GM18505 (cell line): ENCODE results near the gene ZNF276.

Experiments
- ATAC-seq: cut with Tn5 transposase; IDR thresholded peaks from one replicate; pipeline ENCODE4 v1.9.1; 2021; ENCODE audit not compliant: unreplicated experiment
- POLR2A ChIP-seq: IDR thresholded peaks from 4 replicates; pipeline ENCODE4 v1.6.1; 2011; ENCODE audit warnings: borderline replicate concordance; ENCODE audit not compliant: insufficient read depth, insufficient read length; ENCODE audit errors: extremely low read depth

Gene ZNF276

GRCh38 chr16:89729863-89730593 lies 8.7 kb downstream of the ZNF276 start:
- no peak for ATAC-seq
- TF ChIP-seq POLR2A = no peak

GRCh38 chr16:89730610-89731234 lies 9.4 kb downstream of the ZNF276 start:
- no peak for TF ChIP-seq POLR2A
- no peak for ATAC-seq

GRCh38 chr16:89732142-89732917 lies 11.0 kb downstream of the ZNF276 start:
- no peak for ATAC-seq
- no peak for TF ChIP-seq POLR2A

- peak; percentile 25 for TF ChIP-seq POLR2A
- ATAC-seq = no peak
Measured at GRCh38 chr16:89732918-89733242, 11.5 kb downstream of the ZNF276 start.

GRCh38 chr16:89733322-89733721 lies 12.0 kb downstream of the ZNF276 start:
- ATAC-seq = no peak
- TF ChIP-seq POLR2A = no peak

GRCh38 chr16:89733792-89734191 lies 12.5 kb downstream of the ZNF276 start:
- no peak for TF ChIP-seq POLR2A
- no peak for ATAC-seq

- ATAC-seq = no peak
- TF ChIP-seq POLR2A = no peak
Measured at GRCh38 chr16:89736554-89736953, 15.2 kb downstream of the ZNF276 start.

- no peak for ATAC-seq
- TF ChIP-seq POLR2A = no peak
Measured at GRCh38 chr16:89737341-89738071, 16.2 kb downstream of the ZNF276 start.

- no peak for TF ChIP-seq POLR2A
- no peak for ATAC-seq
Measured at GRCh38 chr16:89738072-89738377, 16.7 kb downstream of the ZNF276 start.

GRCh38 chr16:89738538-89739317 lies 17.4 kb downstream of the ZNF276 start:
- no peak for TF ChIP-seq POLR2A
- no peak for ATAC-seq

GRCh38 chr16:89739383-89739782 lies 18.0 kb downstream of the ZNF276 start:
- ATAC-seq = no peak
- TF ChIP-seq POLR2A = peak; percentile 27

GRCh38 chr16:89741342-89742014 lies 20.1 kb downstream of the ZNF276 start:
- no peak for ATAC-seq
- no peak for TF ChIP-seq POLR2A

- no peak for ATAC-seq
- no peak for TF ChIP-seq POLR2A
Measured at GRCh38 chr16:89742948-89743347, 21.6 kb downstream of the ZNF276 start.

- TF ChIP-seq POLR2A = no peak
- no peak for ATAC-seq
Measured at GRCh38 chr16:89744813-89745212, 23.5 kb downstream of the ZNF276 start.
